ENCODE results near the gene RPL22.

DNA sequence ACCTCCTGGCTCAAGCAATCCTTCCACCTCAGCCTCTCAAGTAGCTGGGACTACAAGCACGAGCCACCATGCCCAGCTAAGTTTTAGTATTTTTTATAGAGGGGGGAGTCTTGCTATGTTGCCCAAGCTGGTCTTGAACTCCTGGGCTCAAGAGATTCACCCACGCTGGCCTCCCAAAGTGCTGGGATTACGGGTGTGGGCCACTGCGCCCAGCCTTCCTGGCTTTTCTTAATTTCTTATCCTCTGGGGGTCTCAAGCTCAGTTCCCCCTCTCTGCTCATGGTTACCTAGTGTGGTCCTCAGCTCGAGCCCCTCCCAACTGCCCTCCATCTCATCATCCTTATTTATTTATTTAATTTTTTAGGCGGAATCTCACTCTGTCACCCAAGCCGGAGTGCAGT lies 2.9 kb upstream of the RPL22 start:
- TF ChIP-seq, protein P1, sequence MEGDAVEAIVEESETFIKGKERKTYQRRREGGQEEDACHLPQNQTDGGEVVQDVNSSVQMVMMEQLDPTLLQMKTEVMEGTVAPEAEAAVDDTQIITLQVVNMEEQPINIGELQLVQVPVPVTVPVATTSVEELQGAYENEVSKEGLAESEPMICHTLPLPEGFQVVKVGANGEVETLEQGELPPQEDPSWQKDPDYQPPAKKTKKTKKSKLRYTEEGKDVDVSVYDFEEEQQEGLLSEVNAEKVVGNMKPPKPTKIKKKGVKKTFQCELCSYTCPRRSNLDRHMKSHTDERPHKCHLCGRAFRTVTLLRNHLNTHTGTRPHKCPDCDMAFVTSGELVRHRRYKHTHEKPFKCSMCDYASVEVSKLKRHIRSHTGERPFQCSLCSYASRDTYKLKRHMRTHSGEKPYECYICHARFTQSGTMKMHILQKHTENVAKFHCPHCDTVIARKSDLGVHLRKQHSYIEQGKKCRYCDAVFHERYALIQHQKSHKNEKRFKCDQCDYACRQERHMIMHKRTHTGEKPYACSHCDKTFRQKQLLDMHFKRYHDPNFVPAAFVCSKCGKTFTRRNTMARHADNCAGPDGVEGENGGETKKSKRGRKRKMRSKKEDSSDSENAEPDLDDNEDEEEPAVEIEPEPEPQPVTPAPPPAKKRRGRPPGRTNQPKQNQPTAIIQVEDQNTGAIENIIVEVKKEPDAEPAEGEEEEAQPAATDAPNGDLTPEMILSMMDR (optimal IDR thresholded peaks at IDR 0.05 in 1 of 3, IDR thresholded peaks at IDR 0.05 in 1 of 3, conservative IDR thresholded peaks at IDR 0.05 in 1 of 3; ENCODE audit: extremely low read depth in 1 of 3, insufficient read depth in 2 of 3, low read length in 3 of 3), result no peak
- no peak for TF ChIP-seq EZH2 (IDR thresholded peaks at IDR 0.05; ENCODE audit: low read length)

All from keratinocyte (primary cell).